K562 (cell line): ENCODE measurements around the gene ORC1. TPM values are rescaled to one million over a fixed set of nuclear protein-coding genes. Genes with fewer than 3 reads are reported as not detected.
A peak's percentile ranks its signal among the peaks of the same experiment; 100 is the strongest.

Experiments used
- BACH1 ChIP-seq: fragments of 200-800 bp; sonication (Bioruptor generic); IDR thresholded peaks from 2 replicates; pipeline ENCODE4 v1.6.1; 2016; ENCODE audit warnings: missing genetic modification characterization, missing compliant biosample characterization
- CGGBP1 ChIP-seq: fragments of 250-450 bp; sonication (Bioruptor Pico); IDR thresholded peaks from 2 replicates; pipeline ENCODE4 v1.9.0; 2021; ENCODE audit warnings: mild to moderate bottlenecking
- CHCHD3 ChIP-seq: fragments of 250-450 bp; sonication (Bioruptor Pico); IDR thresholded peaks from 2 replicates; pipeline ENCODE4 v2.1.2; 2022; ENCODE audit warnings: mild to moderate bottlenecking
- COPS2 ChIP-seq: fragments of 450-650 bp; conservative IDR thresholded peaks from 2 replicates; pipeline ENCODE4 v1.6.1; 2016; ENCODE audit warnings: mild to moderate bottlenecking, moderate library complexity
- CREB3L1 ChIP-seq: fragments of 450-650 bp; IDR thresholded peaks from 2 replicates; pipeline ENCODE4 v1.6.1; 2014; ENCODE audit warnings: low read depth, mild to moderate bottlenecking, moderate library complexity, borderline replicate concordance
- ELF4 ChIP-seq: fragments of 450-650 bp; formaldehyde crosslinking; IDR thresholded peaks from 2 replicates; pipeline ENCODE4 v1.4.0; 2022; ENCODE audit warnings: missing genetic modification characterization
- FOSL1 ChIP-seq: fragments of 200-800 bp; sonication (Bioruptor generic); conservative IDR thresholded peaks from 2 replicates; pipeline ENCODE4 v1.6.1; 2016; ENCODE audit warnings: missing genetic modification characterization, missing compliant biosample characterization
- HDAC8 ChIP-seq: fragments of 450-650 bp; IDR thresholded peaks from 2 replicates; pipeline ENCODE4 v1.6.1; 2016; ENCODE audit warnings: mild to moderate bottlenecking, missing genetic modification characterization, moderate library complexity, missing compliant biosample characterization
- HEY1 ChIP-seq: fragments of 250-450 bp; sonication (Bioruptor Pico); IDR thresholded peaks from 2 replicates; pipeline ENCODE4 v1.5.0; 2020; ENCODE audit warnings: mild to moderate bottlenecking, moderate library complexity, borderline replicate concordance
- HNRNPH1 ChIP-seq: fragments of 200-400 bp; formaldehyde crosslinking; optimal IDR thresholded peaks from 2 replicates; pipeline ENCODE3; 2017; ENCODE audit warnings: low read depth, mild to moderate bottlenecking, low read length, moderate library complexity
- HNRNPLL ChIP-seq: fragments of 200-400 bp; formaldehyde crosslinking; IDR thresholded peaks from 2 replicates; pipeline ENCODE4 v1.6.1; 2017; ENCODE audit warnings: low read length, low read depth, mild to moderate bottlenecking; ENCODE audit not compliant: poor library complexity, severe bottlenecking
- MCM2 ChIP-seq: fragments of 450-650 bp; IDR thresholded peaks from 2 replicates; pipeline ENCODE4 v1.6.1; 2017; ENCODE audit warnings: low read depth, mild to moderate bottlenecking
- NFIX ChIP-seq: fragments of 250-450 bp; sonication (Bioruptor Pico); IDR thresholded peaks from 2 replicates; pipeline ENCODE4 v1.4.0; 2020; ENCODE audit warnings: low read depth, mild to moderate bottlenecking, moderate library complexity
- TFE3 ChIP-seq: fragments of 450-650 bp; formaldehyde crosslinking; IDR thresholded peaks from 2 replicates; pipeline ENCODE4 v1.4.0; 2020; ENCODE audit warnings: mild to moderate bottlenecking, mixed read lengths
- THAP7 ChIP-seq: fragments of 250-450 bp; sonication (Bioruptor Pico); IDR thresholded peaks from 2 replicates; pipeline ENCODE4 v1.5.0; 2021
- TSHZ1 ChIP-seq: fragments of 250-450 bp; sonication (Bioruptor Pico); IDR thresholded peaks from 2 replicates; pipeline ENCODE4 v1.4.0; 2020; ENCODE audit warnings: mild to moderate bottlenecking, moderate library complexity
- ZFP36 ChIP-seq: fragments of 150-350 bp; IDR thresholded peaks from 2 replicates; pipeline ENCODE4 v1.6.1; 2018; ENCODE audit warnings: low read length, low read depth; ENCODE audit not compliant: partially characterized antibody
- ZNF282 ChIP-seq: sonication (generic); formaldehyde crosslinking; IDR thresholded peaks from 2 replicates; pipeline ENCODE4 v1.8.1; 2023; ENCODE audit warnings: missing genetic modification reagents
- ZNF512 ChIP-seq: IDR thresholded peaks from 2 replicates; pipeline ENCODE4 v1.6.1; 2016; ENCODE audit warnings: missing genetic modification characterization, missing compliant biosample characterization
- polyA plus RNA-seq, 8 experiments: library from polyadenylated mRNA; depleted of rRNA in 4 of 8; stranded (reverse) in 5 of 8; unstranded in 3 of 8; fragments of >200 nt; fragmentation: Nextera tagmentation in 2 of 8; fragmentation: Illumina TruSeq in 1 of 8; extraction: Ambion mirVana in 2 of 8; extraction: Trizol in 1 of 8; gene quantifications; 2 replicates each; pipeline versions ENCODE4 v1.2.1 to v1.2.3, GENCODE V29; 2011 to 2014; ENCODE audit warnings: inconsistent platforms in 1 of 8, missing spikeins in 1 of 8
- total RNA-seq, 7 experiments: library from RNA; depleted of rRNA in 6 of 7; stranded (reverse); fragments of >200 nt in 6 of 7; fragmentation: Illumina TruSeq in 2 of 7; extraction: Trizol in 2 of 7; gene quantifications; 2 replicates each; pipeline versions ENCODE4 v1.2.1 to v1.2.3, GENCODE V29; 2011 to 2021; ENCODE audit warnings: low replicate concordance in 1 of 7

Gene ORC1
- total and polyA plus RNA-seq, 9 of the 15 experiments (the other 6 are each of a cell fraction or from before 2014, with no cell fraction given) = 26.4 to 91.6 (median 69.7) TPM

GRCh38 chr1:52365071-52365745 lies 39.0 kb downstream of the ORC1 start (continued):
- TF ChIP-seq HNRNPH1 = no peak
- TF ChIP-seq HDAC8 (tag) = no peak
- TF ChIP-seq CHCHD3 = no peak
- TF ChIP-seq CREB3L1 = no peak; the same call in 1 of the 2 replicates
- TF ChIP-seq HEY1 = peak; percentile 38; the same call in 1 of the 2 replicates
- no peak for TF ChIP-seq ZNF512 (tag)
- TF ChIP-seq ZFP36 = no peak
- TF ChIP-seq CGGBP1 = no peak
- TF ChIP-seq FOSL1 (tag) = peak; percentile 93
- no peak for TF ChIP-seq MCM2
- TF ChIP-seq ZNF282 (CRISPR knock-in tag) = no peak
- TF ChIP-seq NFIX (CRISPR knock-in tag) = no peak
- TF ChIP-seq TFE3 (CRISPR knock-in tag) = no peak
- TF ChIP-seq COPS2 = no peak
- no peak for TF ChIP-seq TSHZ1 (CRISPR knock-in tag)
- peak; percentile 81; the same call in 1 of the 2 replicates for TF ChIP-seq BACH1 (tag)
- TF ChIP-seq ELF4 (CRISPR knock-in tag) = no peak
- no peak for TF ChIP-seq THAP7 (CRISPR knock-in tag)
- no peak for TF ChIP-seq HNRNPLL
